HT1080 (cell line): ENCODE measurements around the gene LRP2. TPM values are rescaled to one million over a fixed set of nuclear protein-coding genes. Genes with fewer than 3 reads are reported as not detected.

Experiments used
- DNase-seq: peaks from one replicate; pipeline ENCODE4 v3.0.0-alpha.2; 2015; ENCODE audit warnings: low read depth
- total RNA-seq: library from RNA; depleted of rRNA; stranded (reverse); fragments of >200 nt; shearing (Covaris generic); gene quantifications from 2 replicates; pipeline ENCODE4 v1.2.3, GENCODE V29; 2014

The LRP2 gene
- total RNA-seq, 1 experiment from 2014 or later, result 0.10 TPM

DNA sequence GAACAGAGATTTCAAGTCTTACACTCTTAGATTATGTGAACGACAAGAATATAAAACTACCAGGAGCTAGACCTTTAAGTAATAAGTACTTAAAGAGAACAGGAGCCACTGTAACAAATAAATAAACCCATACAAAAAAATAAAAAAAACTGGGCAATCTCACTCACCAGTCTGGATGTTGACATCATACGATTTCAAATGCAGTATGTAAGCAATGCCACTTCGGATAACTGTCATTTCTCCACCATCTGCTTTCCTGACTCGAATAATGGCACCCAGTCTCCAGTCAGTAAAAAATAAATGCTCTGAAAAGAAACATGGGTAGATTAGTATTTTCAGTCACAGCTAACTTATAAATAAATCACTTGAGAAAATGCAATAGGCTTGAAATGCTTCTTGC is 115.1 kb downstream of the LRP2 start:
- no peak for DNase-seq

DNA sequence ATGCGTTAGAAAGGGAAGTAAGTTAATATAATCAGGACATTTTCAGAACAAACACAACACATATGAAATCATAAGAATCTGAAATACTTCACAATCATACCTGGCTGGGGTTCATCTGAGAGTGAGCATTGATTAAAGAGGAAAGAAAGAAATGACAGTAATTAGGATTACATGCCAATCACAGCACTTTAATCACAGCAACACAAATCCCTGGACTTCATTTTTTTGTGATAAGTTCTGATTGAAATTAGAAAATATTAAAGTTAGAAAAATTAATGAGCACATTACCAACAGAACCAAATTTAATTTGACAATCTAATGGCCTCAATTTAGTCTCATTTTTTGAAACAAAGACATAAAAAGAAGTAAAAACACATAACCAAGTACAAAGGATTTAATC is 121.9 kb downstream of the LRP2 start:
- DNase-seq, result no peak

DNA sequence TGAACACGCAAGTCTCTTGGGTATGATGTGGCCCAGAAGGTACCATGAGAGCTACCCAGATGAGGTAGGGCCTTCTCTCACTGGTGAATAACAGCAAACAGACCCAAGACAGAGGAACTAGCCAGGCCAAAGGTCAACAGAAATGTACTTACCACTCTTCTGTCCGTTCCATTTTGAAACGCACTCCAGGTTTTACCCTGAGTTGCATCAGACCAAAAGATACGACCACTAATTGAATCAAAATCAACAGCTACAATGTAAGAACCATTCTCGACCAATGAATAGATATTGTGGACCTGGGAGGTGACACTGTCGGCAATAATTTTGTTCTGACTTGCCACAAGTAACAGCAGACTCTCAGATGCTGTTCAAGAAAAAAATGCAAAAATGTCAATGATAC is 124.4 kb downstream of the LRP2 start:
- no peak for DNase-seq

DNA sequence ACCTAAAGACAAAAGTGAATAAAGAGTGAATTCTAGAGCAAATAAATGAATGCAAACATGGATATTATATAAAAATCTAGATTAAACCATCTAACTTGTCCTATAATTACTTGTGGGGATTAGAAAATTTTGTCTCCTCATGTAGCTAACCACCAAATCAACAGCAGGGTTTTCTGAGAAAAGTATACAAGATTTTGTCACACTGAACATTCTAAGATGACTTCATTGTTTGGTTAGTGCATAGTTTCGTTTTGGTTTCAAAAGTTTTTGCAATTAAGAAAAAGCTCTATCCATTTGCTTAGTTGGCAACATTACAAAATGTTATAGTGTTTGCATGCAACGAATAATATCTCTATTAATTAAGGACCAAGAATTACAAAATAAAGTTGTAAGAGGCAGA is 125.0 kb downstream of the LRP2 start:
- DNase-seq, result no peak

DNA sequence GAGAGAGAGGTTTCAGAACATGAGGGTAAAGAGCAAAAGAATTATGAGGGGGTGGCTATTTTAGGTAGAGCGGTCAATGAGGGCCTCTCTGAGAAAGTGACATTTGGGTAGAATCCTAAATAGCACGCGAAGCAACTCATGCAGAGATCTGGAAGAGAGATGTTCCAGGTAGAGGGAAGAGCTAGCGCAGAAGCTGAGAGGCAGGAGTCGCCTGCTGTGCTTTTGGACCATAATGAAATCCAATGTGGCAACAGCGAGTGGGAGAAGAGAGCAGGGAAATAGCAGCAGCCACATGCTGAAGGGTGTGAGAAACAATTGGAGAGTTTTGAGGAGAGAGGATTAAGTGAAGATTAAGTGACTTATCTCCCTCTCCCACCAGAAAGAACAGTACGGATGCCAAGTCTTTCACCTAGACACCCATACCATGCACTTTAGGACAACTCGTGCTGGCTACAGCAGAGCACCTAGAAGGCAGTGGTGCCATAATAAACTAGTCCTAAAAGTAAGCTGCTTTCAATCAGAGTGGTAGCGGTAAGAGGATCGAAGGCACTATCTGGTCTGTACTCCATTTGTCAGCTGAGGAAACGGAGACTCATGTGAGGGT is 129.7 kb downstream of the LRP2 start:
- DNase-seq, result no peak

DNA sequence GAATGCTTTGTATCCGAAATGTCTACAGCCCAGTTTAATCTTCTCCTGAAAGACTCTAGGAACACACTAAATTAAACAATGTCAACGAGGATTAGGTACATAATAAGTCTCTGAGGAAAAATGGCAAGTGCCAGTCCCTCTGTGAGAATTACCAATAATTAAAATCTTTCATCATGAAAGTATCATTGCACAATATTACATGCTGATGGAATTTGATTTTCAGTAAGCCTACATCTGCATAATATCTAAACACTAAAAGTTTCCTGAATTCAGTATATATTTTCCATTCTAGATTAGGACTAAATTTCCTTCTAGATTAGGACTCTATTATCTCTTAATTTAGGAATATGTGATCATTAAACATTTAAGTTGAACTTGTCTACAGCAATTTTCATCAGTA is 132.1 kb downstream of the LRP2 start:
- no peak for DNase-seq

DNA sequence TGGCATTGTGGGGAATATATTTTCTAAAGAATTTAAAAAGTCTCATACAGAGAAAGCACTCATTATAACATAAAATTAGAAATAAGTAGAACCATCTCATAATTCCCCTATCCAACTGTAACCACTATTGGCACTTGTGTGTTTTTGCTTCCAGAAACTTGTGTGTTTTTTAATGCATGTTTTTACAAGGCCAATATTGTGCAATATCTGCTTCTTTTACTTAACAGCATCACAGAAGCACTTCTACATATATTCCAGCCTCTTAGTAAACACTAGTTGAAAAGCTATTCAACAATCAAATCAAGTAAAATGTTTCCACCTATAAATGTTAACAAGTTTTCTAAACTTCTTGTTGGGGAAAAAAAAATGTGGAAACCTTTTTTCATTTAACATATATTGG is 132.7 kb downstream of the LRP2 start:
- DNase-seq, result no peak

DNA sequence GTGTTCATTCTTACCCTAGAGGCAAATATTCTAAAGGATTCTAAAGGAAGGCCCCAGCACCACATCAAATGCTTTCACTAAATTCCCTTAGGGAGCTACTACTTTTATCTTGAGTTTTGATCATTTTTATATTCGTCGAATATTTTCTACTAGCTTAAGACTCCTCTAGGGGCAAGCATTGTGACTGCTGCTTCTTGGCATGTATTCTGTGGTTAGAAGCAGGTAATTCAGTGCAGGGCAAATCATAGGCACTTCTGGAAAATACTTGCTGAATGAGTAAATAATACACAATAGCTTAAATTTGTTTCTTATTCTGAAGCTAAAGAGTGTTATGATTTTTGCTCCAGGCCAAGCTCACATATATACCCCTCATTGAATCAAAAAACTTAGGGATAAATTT is 136.4 kb downstream of the LRP2 start:
- no peak for DNase-seq

DNA sequence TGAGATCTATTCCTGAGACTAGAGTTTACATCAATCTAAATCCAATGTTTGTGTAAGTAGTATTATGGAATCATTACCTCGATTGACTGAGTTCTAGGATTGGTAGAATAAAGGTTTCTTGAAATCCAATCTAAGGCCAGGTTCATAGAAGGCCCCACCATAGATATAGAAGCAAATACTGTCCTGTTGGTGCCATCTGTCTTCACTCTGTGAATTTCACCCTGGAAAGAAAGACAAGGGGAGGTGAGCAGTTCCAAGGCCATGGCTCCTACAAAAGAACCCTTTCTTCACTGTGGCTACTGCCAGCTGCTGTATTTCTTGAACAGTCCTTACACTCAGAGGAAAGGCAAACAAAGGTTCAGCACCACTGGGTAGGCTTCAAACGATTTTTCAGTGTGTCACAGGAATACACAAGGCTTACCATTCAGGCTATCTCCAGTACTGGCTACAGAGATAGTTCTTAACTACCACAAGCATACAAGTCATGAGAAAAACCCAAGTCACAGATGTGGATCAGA is 137.0 kb downstream of the LRP2 start:
- no peak for DNase-seq

DNA sequence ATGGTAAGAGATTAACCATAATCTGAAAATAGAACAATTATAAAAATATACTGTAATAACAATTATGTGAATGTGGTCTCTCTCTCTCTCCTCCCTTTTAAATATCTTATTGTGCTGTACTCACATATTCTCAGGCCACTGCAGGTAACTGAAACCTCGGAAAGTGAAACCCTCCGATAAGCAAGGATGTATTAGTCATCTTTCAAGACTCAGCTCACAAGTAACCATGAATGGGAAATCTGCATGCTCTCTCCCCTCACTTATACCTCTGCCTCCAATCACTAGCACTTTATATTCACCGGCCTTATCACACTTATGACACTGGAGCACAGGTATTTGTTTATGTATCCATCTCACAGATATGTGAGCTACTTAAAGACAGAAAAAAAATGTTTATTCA is 139.7 kb downstream of the LRP2 start:
- peak; percentile 32 for DNase-seq

DNA sequence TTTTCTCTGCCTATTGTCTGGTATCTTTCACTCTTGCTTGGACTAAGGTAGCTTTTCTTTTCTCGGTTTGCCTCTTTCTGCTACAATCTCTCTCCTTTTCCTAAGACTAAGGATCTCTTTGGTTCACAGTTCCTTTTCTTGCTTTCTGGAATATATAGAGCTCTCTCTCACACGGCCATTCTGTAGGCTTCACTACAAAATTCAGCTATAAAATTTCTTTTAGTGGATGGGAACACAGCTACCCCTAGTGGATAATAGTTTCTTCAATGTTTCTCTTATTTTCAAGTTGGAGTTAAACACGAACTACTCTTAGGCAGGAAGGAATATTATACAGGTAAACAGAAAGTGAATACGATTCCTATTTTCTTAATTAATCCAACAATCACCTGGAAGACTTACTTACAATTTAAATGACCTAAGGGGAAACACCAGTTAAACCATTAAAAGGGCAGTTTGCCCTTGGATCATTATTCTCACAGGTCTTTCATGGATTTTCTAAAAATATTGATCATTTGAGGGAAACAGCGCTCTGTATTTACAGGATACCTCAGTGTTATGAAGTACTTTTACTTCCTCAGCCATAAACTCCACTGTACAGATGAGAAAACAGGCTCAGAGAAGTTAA is 140.5 kb downstream of the LRP2 start:
- DNase-seq, result peak; percentile 51

DNA sequence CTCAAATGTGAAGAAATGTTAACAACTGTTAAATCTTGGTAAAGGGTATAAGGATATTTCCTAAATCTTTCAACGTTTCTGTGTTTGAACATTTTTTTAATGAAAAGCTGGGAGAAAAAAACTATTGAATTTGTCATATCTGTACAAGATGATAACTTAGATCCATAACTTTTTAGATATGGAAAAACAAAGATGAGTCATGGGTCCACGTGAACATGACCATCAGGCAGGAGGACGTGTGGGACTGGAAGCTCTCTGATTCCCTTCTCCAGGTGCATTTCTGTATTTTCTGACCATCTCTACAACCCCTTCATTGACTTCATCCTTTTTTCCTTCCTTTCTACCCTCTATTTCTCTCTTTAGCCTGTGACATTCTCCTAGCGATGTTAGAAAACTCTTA is 151.4 kb downstream of the LRP2 start:
- no peak for DNase-seq

DNA sequence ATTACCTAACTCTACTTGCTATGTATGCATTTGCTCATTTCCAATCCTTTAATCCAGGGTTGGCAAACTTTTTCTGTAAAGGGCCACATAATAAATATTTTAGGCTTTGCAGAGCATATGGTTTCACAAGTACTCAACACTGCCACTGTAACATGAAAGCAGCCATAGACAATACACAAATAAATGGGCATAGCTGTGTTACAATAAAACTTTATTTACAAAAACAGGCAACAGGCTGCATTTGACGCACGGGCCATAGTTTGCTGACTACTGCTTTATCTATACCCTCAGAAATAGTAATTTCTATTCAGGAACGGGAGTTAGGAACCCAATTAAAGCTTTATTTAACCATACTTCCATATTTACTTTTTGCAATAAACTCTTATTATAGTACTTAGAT is 154.3 kb downstream of the LRP2 start:
- no peak for DNase-seq

DNA sequence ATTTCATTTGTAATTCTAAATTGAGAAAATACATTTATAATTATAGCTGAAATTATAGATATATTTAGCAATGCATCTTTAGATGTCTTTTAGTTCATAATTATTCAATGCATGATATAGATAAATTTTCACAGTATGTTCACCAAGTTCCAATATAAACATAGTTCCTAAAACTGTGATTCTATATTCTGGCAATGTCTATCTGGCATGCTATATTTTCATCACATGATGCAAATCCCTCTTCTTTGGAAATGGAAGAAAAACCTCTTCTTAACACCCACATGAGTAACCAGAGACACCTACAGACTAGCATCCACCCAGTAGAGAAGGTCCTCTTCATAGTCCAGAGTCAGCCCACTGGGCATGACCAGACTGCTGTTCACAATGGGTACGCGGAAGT is 157.2 kb downstream of the LRP2 start:
- DNase-seq, result no peak

DNA sequence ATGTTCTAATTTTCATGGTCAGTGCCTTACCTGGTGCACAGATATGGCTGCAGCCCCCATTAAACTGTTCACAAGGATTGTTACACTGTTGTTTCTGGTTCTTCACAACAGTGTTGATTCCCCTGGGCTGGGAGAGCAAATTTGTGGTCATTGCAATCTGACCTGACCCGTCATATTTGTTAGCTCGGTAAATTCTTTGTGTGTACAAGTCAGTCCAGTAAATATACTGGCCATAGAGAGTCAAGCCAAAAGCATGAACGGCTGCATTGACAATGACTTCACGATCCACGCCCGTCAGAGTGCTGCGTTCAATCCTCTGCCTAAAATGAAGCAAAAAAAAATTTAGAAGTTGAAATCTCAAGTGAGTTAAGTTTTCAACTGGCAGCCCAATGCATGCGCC is 158.4 kb downstream of the LRP2 start:
- DNase-seq, result no peak

DNA sequence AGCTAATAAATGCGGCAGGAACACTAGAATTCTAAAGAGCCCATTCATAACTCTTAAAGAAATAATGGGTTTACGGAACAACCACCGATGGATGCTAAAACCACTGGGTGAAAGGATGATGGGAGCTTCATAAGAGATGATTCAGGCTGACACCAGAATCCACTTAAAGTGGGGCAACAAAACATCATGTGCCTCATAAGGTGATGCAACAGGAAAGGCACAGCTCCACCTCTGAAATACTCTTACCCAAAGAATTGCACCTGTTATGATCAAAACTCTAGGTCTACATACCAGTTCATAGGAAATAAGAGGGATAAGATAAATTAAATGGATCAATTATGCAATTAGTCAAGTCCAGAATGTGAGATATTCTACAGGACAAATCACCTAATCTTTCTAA is 161.6 kb downstream of the LRP2 start:
- DNase-seq, result no peak

DNA sequence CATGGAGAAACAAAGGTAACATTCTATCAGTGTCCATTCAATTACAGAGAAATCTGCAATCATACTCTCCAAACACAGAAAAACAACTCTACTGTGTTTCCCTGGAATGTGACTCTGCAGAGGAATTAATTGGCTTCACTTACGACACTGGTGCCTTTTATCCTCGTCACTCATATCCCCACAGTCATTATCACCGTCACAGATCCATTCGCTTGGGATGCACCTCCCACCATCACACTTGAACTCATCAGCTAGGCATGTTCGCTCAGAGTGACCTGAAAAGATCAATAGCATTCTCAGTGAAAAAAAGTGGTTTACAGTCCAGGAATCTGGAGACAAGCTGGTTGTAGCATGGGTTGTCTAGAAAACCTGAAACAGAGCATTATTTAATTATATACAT is 168.7 kb downstream of the LRP2 start:
- no peak for DNase-seq

DNA sequence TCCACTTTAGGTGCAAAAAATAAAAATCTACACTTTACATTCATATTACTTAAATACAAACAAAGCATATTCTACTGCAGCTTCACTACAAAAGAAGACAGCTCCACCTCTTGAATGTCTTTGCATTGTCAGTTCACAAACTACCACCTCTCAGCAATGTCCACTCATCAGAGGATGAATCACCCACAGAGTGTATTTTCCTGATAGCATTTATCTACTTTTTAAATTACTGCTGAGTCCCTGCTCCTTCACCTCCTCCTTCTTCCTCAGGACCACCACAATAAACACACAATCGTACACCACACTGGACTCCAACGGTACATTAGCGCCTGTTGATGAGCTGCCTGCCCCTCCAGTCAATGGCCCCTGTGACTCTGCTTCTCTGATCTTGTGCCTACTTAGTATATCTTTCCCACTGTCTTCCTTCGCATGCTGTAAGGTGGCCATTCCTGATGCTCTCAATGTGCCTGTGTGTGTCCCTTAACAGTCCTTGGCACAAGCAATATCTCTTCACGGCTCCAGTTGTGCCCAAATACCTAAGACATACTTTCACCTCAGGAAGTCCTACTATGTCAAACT is 172.0 kb downstream of the LRP2 start:
- no peak for DNase-seq

DNA sequence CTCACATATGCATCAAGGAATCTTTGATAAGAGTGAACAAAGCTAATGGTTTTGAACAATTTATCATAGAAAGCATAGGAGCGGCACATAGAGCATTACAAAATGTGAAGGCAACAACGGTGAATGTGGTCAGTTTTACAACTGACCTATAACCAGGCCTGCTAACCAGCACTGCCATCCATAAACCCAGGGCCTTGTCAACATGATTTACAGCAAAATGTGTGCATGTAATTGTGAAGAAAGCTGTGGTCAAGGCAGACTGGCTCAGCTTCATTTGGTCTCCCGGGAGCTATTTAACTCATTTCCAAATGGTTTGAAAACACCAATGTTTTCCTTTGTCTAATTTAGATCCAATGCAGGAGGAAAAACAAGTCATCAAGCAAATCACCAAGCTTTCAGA is 173.2 kb downstream of the LRP2 start:
- no peak for DNase-seq

DNA sequence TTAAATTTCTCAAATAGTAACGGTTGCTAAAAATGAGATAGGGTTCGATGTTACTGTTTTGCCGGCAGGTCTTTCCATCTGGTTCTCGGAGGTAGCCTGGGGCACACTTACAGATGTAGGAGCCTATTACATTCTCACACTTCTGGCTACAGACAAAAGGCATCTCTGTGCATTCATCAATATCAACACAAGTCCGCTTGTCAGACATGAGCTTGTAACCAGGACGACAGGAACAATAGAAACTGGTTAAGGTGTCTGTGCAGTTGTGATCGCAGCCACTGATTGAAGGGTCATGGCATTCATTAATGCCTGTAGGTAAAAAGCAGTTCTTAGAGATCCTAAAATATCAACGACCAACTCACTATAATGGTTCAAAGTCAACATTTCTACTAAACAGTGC is 176.6 kb downstream of the LRP2 start:
- no peak for DNase-seq

DNA sequence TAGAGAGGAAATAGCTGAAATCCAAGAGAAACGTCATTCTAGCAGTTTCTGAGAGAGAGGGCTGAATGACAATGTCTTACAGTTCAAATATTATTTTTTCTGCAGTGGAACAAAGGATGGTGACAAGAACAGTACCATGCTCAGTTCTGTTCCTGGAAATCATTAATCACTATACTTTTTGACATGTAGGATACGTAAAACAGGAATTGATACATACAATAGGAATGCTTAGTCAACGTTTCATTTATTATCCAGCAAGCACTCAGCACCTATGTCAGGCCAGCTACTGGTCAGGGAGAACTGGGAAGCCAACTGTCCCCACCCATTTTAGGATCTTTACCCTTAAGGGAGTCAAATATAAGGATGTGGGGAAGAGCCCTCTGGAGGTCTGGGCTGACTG is 178.3 kb downstream of the LRP2 start:
- peak; percentile 78 for DNase-seq

DNA sequence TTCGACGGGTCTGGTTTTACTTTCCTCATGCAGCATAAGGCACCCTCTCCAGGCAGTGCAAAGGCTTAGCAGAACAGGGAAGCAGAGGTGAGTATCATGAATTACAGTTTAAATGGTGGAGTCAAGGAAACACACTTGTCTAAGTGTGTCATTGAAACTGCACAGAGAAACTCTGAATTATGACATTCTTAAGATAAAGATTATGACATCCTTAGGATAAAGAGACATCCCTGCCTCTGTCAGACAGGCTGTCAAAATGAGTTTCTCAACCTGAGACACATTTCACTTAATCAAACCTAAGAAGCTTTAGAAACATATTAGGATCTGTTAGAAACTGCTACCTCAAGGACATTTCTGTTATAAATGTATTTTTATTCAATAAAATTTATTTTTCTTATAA is 179.8 kb downstream of the LRP2 start:
- DNase-seq, result no peak

DNA sequence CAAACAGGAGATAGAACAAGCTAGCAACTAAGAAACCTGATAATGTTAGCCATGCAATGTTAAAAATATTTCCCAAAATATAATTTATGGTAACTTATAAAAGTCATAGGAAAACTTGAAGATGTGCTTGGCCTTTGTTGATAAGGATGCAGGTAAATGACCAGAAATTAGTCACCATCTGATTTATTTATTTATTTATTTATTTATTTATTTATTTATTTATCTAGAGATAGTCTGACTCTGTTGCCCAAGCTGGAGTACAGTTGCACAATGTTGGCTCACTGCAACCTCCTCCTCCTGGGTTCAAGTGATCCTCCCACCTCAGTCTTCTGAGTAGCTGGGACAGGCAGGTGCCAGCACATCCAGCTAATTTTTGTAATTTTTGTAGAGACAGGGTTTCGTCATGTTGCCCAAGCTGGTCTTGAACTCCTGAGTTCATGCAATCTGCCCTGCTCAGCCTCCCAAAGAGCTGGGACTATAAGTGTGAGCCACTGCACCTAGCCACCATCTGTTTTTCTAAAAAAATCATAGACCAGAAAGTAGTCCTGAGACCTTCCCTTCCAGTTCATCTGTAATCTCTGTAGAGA is 183.4 kb downstream of the LRP2 start:
- no peak for DNase-seq
